GM19239 (cell line): ENCODE measurements around the gene KIF3A.

Experiments used
- DNase-seq: peaks from one replicate; pipeline ENCODE4 v3.0.0; 2011; ENCODE audit warnings: low spot score; ENCODE audit not compliant: insufficient read length
- FAIRE-seq: peaks from 2 replicates; lab custom pipeline; 2011; peaks lifted over from hg19 to GRCh38; lab: Jason Lieb, UNC

The KIF3A gene

DNA sequence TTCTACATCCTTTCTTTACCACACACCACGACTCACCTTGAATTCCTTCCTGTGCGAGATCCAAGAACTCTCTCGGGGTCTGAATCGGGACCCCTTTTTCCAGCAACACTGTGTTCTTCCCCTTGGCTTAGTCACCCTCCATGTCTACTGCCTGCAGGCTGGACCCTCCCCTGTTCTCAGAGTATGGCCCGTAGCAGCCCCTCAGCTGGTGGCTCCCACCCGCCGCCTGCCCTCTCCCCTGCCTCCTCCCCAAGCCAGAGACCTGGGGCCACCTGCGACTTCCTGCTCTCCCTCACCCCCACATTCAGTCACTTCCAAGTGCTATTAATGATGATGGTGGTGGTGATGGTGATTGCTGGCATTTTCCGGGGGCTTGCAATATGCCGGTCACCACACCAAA is 70.0 kb downstream of the KIF3A start:
- no peak for FAIRE-seq
- DNase-seq, result no peak

- DNase-seq (no peak), FAIRE-seq (no peak)
These were observed 70.8 kb downstream of the KIF3A start for GRCh38 chr5:132666310-132667123.

- DNase-seq, result no peak
- no peak for FAIRE-seq
These were observed 71.7 kb downstream of the KIF3A start for GRCh38 chr5:132665574-132666080.

GRCh38 chr5:132664696-132665209 is 72.6 kb downstream of the KIF3A start:
- FAIRE-seq, result no peak
- DNase-seq, result no peak

GRCh38 chr5:132663771-132664695 is 73.3 kb downstream of the KIF3A start:
- peak; percentile 69 for DNase-seq
- FAIRE-seq, result peak; percentile 93

GRCh38 chr5:132662925-132663770 is 74.2 kb downstream of the KIF3A start:
- FAIRE-seq (peak; percentile 97), DNase-seq (peak; percentile 71)

GRCh38 chr5:132662004-132662401 is 75.3 kb downstream of the KIF3A start:
- no peak for DNase-seq
- FAIRE-seq, result peak; percentile 68

GRCh38 chr5:132661231-132662003 is 75.9 kb downstream of the KIF3A start:
- peak; percentile 83 for FAIRE-seq
- DNase-seq, result no peak

GRCh38 chr5:132659598-132660493 is 77.5 kb downstream of the KIF3A start:
- FAIRE-seq (no peak), DNase-seq (no peak)

DNA sequence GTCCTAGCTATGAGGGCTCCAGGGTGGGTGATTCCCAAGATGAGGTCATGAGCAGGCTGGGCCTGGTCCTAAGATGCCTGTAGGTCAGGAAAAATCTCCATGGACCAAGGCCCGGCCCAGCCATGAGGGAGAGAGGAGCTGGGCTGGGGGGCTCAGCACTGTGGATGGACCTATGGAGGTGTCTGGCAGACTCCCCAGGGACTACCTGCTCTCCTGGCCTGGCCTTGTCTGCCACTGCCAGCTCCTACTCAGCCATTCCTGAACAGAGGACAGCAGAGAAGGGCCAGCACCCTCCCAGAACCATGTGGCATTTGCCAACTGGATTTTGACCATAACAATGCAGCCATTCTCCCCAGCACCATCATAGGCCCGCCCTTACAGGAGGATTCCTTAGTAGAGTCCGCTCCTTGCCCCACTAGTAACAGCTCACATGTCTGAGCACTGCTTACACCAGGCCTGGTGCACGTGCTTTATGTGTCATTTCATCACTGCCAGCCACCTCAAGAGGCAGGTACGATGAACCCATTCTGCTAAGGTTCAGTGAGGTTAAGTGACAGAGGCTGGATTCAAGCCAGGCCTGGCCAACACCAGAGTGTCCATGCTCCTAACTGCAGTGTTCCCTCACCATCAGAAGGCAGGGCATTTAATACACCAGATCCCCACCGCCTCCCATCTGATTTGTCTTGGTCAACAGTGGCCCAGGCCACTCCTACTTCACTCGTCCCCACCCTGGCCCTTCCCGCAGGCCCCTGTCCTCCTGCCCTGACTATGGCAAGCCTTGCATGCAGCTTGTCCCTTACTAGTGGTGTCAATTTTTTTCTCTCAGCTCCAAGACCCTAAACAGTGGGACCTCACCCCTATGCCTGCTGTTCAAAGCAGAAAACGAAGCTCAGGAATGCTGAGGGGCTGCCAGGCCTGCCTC is 78.7 kb downstream of the KIF3A start:
- no peak for FAIRE-seq
- DNase-seq, result no peak

DNA sequence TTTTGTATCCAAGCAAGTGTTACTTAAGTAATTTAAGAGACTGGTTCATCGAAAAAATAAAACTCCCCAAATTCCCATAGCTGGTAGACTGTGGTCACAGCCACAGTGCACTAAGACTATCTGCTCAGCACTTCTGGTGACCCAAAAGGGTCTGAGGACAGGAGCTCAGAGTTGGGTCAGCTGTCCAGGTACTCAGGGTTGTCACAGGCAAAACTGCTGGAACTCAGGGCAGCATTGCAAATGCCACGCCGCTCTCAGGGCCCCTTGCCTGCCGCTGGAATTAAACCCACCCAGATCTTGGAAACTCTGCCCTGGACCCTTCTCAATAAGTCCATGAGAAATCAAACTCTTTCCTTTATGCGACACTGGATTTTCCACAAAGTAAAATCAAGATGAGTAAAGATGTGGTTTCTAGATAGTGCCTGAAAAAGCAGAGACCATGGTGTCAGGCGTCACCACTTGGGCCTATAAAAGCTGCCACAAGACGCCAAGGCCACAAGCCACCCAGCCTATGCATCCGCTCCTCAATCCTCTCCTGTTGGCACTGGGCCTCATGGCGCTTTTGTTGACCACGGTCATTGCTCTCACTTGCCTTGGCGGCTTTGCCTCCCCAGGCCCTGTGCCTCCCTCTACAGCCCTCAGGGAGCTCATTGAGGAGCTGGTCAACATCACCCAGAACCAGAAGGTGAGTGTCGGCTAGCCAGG is 79.5 kb downstream of the KIF3A start, which contains the start of gene IL13:
TSS of gene IL13 (plus strand) at position 498 of the 705 bp plus-strand sequence. CDS start at position 512, 14 bp downstream.
- FAIRE-seq (no peak), DNase-seq (no peak)

DNA sequence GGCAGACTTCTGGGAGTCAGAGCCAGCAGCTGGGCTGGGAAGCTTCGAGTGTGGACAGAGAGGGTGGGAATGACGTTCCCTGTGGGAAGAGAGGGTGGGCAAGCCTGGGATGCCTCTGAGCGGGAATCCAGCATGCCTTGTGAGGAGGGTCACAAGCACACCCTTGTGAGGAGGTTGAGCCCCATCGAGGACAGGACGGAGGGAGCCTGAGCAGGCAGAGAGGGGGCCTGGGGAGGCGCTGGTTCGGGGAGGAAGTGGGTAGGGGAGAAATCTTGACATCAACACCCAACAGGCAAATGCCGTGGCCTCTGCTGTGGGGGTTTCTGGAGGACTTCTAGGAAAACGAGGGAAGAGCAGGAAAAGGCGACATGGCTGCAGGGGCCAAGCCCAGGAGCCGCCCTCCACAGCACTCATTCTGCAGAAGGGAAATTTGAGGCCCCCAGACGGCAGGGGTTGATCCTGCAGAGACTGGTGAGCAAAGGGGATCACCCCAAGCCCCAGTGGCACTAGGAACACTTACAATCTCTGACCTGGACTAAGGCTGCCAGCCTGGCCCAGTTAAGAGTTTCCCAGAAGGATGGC is 80.5 kb downstream of the KIF3A start:
- DNase-seq (no peak), FAIRE-seq (no peak)

GRCh38 chr5:132655821-132656773 is 81.2 kb downstream of the KIF3A start:
- FAIRE-seq, result no peak
- no peak for DNase-seq

GRCh38 chr5:132653716-132654115 is 83.6 kb downstream of the KIF3A start:
- DNase-seq (no peak), FAIRE-seq (no peak)
